HG02840 (cell line): ENCODE data around the gene MAP3K7.

Source experiments
- ATAC-seq: cut with Tn5 transposase; IDR thresholded peaks from one replicate; pipeline ENCODE4 v1.9.1; 2021; ENCODE audit warnings: mild to moderate bottlenecking, moderate library complexity, moderate number of reproducible peaks; ENCODE audit not compliant: unreplicated experiment, low FRiP score

The MAP3K7 gene

GRCh38 chr6:90464507-90464906, 122.4 kb downstream of the MAP3K7 start:
- ATAC-seq: no peak

GRCh38 chr6:90463874-90464273, 123.0 kb downstream of the MAP3K7 start:
- no peak for ATAC-seq
